HepG2 (cell line): ENCODE results near the gene PGRMC2. TPM values are rescaled to one million over a fixed set of nuclear protein-coding genes. Genes with fewer than 3 reads are reported as not detected.

ENCODE experiments used
- FOSL1 ChIP-seq: sonication (generic); formaldehyde crosslinking; IDR thresholded peaks from 2 replicates; pipeline ENCODE4 v1.9.0; 2021; ENCODE audit warnings: missing genetic modification reagents, borderline replicate concordance
- MEIS2 ChIP-seq: sonication (generic); formaldehyde crosslinking; IDR thresholded peaks from 2 replicates; pipeline ENCODE4 v1.9.0; 2021; ENCODE audit warnings: mild to moderate bottlenecking, missing genetic modification reagents
- REST ChIP-seq, 2 experiments: IDR thresholded peaks; 2 replicates each; pipeline ENCODE4 v1.6.1; 2011 to 2012; ENCODE audit warnings: low read length in 2 of 2, borderline replicate concordance in 1 of 2, low read depth in 1 of 2, mild to moderate bottlenecking in 1 of 2, moderate library complexity in 1 of 2
- RORA ChIP-seq: sonication (generic); formaldehyde crosslinking; IDR thresholded peaks from 2 replicates; pipeline ENCODE4 v1.5.0; 2020; ENCODE audit warnings: mild to moderate bottlenecking, missing genetic modification reagents, moderate library complexity
- SNAPC4 ChIP-seq: sonication (generic); formaldehyde crosslinking; IDR thresholded peaks from 2 replicates; pipeline ENCODE4 v1.4.0; 2020; ENCODE audit warnings: mild to moderate bottlenecking, missing genetic modification reagents
- ZBTB38 ChIP-seq: sonication (generic); formaldehyde crosslinking; IDR thresholded peaks from 2 replicates; pipeline ENCODE4 v1.5.1; 2020; ENCODE audit warnings: mild to moderate bottlenecking, missing genetic modification reagents
- ZNF773 ChIP-seq: sonication (generic); formaldehyde crosslinking; IDR thresholded peaks from 2 replicates; pipeline ENCODE4 v1.4.0; 2020; ENCODE audit warnings: missing genetic modification reagents, borderline replicate concordance
- polyA plus RNA-seq, 8 experiments: library from polyadenylated mRNA; depleted of rRNA in 3 of 8; stranded (reverse) in 7 of 8; unstranded in 1 of 8; fragments of >200 nt; fragmentation: Illumina TruSeq in 4 of 8; extraction: Trizol in 4 of 8; gene quantifications; 2 replicates each; pipeline versions ENCODE4 v1.2.1 to v1.2.3, GENCODE V29; 2011 to 2016; ENCODE audit warnings: low read depth in 4 of 8, missing spikeins in 1 of 8, mixed read lengths in 1 of 8; ENCODE audit not compliant: insufficient read depth in 1 of 8
- total RNA-seq, 5 experiments: library from RNA; depleted of rRNA; stranded (reverse); fragments of >200 nt; fragmentation: Illumina TruSeq; extraction: Trizol; gene quantifications; 2 replicates each; pipeline ENCODE4 v1.2.3, GENCODE V29; 2016; ENCODE audit warnings: low read depth in 1 of 5
- TF ChIP-seq, protein P1 (sequence below): sonication (generic); formaldehyde crosslinking; IDR thresholded peaks from 2 replicates; pipeline ENCODE4 v1.4.0; 2020; ENCODE audit warnings: missing genetic modification reagents, mild to moderate bottlenecking, borderline replicate concordance
- TF ChIP-seq, protein P2 (sequence below): sonication (generic); formaldehyde crosslinking; conservative IDR thresholded peaks from 2 replicates; pipeline ENCODE4 v1.4.0; 2020; ENCODE audit warnings: missing genetic modification reagents
- TF ChIP-seq, protein P3 (sequence below): sonication (generic); formaldehyde crosslinking; IDR thresholded peaks from 2 replicates; pipeline ENCODE4 v1.9.0; 2021; ENCODE audit warnings: missing genetic modification reagents, mild to moderate bottlenecking, borderline replicate concordance

The PGRMC2 gene
- total and polyA plus RNA-seq, 2 of the 13 experiments (the other 11 are each of a cell fraction or from before 2014, with no cell fraction given) = 16.0 to 19.8 TPM

DNA sequence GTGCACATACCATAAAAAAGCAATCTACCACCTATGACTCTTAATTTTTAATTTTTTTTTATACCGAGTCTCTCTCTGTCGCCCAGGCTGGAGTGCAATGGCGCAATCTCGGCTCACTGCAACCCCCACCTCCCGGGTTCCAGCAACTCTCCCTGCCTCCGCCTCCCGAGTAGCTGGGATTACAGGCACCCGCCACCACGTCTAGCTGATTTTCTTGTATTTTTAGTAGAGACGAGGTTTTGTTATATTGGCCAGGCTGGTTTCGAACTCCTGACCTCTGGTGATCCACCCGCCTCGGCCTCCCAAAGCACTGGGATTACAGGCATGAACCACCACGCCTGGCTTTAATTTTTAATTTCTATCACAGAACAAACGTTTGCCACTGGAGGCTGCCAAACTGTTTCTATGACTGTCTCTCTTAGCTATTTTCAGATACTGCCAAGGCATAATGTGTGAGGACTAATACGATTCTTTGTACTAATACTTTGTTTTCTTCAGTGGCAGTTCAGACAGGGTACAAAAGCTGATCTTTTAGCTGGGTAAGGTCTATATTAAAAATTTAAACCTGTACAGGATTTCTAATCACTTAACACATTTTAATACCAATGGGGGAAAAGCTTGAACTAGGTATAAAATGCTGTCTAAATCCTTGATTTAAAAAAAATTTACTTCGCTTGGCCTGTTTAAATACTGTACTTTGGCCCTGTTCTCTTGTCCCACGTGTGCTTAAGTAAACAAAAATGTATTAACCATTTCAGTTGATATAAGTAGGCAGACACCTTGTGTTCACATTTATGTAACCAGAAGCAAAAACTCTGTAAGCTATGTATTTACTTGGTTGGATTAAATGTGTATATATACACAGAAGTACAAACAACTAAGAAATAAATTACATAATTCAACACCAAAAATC lies 2.3 kb downstream of the PGRMC2 start (continued):
- no peak for TF ChIP-seq SNAPC4
- TF ChIP-seq REST (IDR thresholded peaks at IDR 0.05; ENCODE audit: borderline replicate concordance in 1 of 2, low read depth in 1 of 2, low read length in 2 of 2) = peak in 1 of 2 experiments; percentile 21; a peak in 1 of 4 replicates
- TF ChIP-seq, protein P1, sequence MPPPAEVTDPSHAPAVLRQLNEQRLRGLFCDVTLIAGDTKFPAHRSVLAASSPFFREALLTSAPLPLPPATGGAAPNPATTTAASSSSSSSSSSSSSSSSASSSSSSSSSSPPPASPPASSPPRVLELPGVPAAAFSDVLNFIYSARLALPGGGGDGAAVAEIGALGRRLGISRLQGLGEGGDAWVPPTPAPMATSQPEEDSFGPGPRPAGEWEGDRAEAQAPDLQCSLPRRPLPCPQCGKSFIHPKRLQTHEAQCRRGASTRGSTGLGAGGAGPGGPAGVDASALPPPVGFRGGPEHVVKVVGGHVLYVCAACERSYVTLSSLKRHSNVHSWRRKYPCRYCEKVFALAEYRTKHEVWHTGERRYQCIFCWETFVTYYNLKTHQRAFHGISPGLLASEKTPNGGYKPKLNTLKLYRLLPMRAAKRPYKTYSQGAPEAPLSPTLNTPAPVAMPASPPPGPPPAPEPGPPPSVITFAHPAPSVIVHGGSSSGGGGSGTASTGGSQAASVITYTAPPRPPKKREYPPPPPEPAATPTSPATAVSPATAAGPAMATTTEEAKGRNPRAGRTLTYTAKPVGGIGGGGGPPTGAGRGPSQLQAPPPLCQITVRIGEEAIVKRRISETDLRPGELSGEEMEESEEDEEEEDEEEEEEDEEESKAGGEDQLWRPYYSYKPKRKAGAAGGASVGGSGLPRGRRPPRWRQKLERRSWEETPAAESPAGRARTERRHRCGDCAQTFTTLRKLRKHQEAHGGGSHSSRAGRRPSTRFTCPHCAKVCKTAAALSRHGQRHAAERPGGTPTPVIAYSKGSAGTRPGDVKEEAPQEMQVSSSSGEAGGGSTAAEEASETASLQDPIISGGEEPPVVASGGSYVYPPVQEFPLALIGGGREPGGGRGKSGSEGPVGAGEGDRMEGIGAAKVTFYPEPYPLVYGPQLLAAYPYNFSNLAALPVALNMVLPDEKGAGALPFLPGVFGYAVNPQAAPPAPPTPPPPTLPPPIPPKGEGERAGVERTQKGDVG = no peak
- TF ChIP-seq, protein P2, sequence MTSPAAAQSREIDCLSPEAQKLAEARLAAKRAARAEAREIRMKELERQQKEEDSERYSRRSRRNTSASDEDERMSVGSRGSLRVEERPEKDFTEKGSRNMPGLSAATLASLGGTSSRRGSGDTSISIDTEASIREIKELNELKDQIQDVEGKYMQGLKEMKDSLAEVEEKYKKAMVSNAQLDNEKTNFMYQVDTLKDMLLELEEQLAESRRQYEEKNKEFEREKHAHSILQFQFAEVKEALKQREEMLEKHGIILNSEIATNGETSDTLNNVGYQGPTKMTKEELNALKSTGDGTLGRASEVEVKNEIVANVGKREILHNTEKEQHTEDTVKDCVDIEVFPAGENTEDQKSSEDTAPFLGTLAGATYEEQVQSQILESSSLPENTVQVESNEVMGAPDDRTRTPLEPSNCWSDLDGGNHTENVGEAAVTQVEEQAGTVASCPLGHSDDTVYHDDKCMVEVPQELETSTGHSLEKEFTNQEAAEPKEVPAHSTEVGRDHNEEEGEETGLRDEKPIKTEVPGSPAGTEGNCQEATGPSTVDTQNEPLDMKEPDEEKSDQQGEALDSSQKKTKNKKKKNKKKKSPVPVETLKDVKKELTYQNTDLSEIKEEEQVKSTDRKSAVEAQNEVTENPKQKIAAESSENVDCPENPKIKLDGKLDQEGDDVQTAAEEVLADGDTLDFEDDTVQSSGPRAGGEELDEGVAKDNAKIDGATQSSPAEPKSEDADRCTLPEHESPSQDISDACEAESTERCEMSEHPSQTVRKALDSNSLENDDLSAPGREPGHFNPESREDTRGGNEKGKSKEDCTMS = no peak
- 0 out of 2 replicates have a peak, but pooled peaks have one; percentile 27 for TF ChIP-seq ZBTB38
- no peak for TF ChIP-seq FOSL1
- TF ChIP-seq RORA = no peak
- TF ChIP-seq ZNF773 (CRISPR knock-in tag) = no peak
- TF ChIP-seq MEIS2 = no peak
- TF ChIP-seq, protein P3, sequence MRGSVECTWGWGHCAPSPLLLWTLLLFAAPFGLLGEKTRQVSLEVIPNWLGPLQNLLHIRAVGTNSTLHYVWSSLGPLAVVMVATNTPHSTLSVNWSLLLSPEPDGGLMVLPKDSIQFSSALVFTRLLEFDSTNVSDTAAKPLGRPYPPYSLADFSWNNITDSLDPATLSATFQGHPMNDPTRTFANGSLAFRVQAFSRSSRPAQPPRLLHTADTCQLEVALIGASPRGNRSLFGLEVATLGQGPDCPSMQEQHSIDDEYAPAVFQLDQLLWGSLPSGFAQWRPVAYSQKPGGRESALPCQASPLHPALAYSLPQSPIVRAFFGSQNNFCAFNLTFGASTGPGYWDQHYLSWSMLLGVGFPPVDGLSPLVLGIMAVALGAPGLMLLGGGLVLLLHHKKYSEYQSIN (CRISPR knock-in tag) = no peak
